Keratinocyte (primary cell): ENCODE data around the gene DELE1.

Experiments used
- EZH2 ChIP-seq: IDR thresholded peaks from one replicate; pipeline ENCODE4 v1.6.1; 2012; ENCODE audit warnings: inconsistent platforms, mild to moderate bottlenecking, low read length, moderate library complexity
- TF ChIP-seq, protein P1 (sequence below), 3 experiments: IDR thresholded peaks in 1 of 3; conservative IDR thresholded peaks in 1 of 3; optimal IDR thresholded peaks in 1 of 3; 2 replicates in 2 of 3; 3 replicates in 1 of 3; pipeline versions ENCODE3 to v1.5.1; 2011; ENCODE audit warnings: low read length in 3 of 3, mild to moderate bottlenecking in 3 of 3, moderate library complexity in 2 of 3, control low read depth in 1 of 3, inconsistent platforms in 1 of 3; ENCODE audit not compliant: insufficient read depth in 2 of 3; ENCODE audit errors: extremely low read depth in 1 of 3

DNA sequence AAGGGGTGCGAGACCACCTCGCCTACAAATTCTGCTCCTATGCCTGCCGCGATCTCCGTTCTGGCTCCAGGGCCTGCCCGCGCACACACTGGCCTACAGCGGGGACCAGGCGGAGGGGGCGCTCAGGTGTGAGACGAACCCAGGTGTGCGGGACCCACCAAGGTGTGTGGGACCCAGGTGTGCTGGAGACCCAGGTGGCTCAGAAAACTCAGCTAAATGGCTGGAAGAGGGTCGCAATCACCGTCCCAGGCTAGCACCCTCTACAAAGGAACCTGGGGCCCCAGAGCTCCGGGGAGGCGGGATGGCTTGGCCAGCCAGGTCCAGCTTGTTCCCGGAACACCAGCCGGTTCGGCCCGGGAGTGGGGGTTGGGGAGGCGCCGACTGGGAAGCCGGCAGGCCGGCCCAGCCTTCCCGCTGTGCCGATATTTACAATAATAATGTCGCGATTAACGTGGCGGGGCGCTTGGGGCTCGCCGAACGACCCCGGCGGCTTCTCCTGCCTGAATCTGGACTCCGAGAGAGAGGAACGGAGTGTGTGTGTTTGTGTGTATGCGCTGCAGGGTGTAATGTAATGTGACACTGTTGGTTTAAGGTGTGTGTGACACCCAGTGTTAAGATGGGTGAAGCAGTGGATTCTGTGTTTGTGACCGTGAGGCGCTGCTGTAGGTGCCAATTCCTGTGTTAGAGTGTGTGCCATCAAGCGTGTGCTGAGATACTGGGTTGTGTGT is 46.9 kb upstream of the DELE1 start:
- TF ChIP-seq, protein P1, sequence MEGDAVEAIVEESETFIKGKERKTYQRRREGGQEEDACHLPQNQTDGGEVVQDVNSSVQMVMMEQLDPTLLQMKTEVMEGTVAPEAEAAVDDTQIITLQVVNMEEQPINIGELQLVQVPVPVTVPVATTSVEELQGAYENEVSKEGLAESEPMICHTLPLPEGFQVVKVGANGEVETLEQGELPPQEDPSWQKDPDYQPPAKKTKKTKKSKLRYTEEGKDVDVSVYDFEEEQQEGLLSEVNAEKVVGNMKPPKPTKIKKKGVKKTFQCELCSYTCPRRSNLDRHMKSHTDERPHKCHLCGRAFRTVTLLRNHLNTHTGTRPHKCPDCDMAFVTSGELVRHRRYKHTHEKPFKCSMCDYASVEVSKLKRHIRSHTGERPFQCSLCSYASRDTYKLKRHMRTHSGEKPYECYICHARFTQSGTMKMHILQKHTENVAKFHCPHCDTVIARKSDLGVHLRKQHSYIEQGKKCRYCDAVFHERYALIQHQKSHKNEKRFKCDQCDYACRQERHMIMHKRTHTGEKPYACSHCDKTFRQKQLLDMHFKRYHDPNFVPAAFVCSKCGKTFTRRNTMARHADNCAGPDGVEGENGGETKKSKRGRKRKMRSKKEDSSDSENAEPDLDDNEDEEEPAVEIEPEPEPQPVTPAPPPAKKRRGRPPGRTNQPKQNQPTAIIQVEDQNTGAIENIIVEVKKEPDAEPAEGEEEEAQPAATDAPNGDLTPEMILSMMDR (optimal IDR thresholded peaks at IDR 0.05 in 1 of 3, IDR thresholded peaks at IDR 0.05 in 1 of 3, conservative IDR thresholded peaks at IDR 0.05 in 1 of 3; ENCODE audit: extremely low read depth in 1 of 3, insufficient read depth in 2 of 3, low read length in 3 of 3) = no peak
- TF ChIP-seq EZH2 = peak; percentile 47
